Measurements from ENCODE around the gene HORMAD1. TPM values are rescaled to one million over a fixed set of nuclear protein-coding genes. Genes with fewer than 3 reads are reported as not detected.

HORMAD1 gene
- total and polyA plus RNA-seq, 2 experiments from 2014 or later, result not detected

- Histone ChIP-seq H2AFZ (no peak overlapping the region), H3K36me3 (ENCODE audit: insufficient read depth) (no peaks in the 10 kb centered on the region), H3K4me2 (no peak overlapping the region), H3K4me1 (ENCODE audit: insufficient read depth) (no peaks in the 10 kb centered on the region; the same call in 1 of the 2 replicates), H3K27me3 (ENCODE audit: insufficient read depth) (no peaks in the 10 kb centered on the region), H3K4me3 (no peak overlapping the region), H3K79me2 (replicated peaks; ENCODE audit: insufficient read depth) (peaks cover 19% of the 10 kb centered on the region), H3F3A (replicated peaks; ENCODE audit: low read depth) (no peaks in the 10 kb centered on the region), H3K9me2 (ENCODE audit: insufficient read depth) (no peaks in the 10 kb centered on the region), H3K27ac (ENCODE audit: low read depth) (no peak overlapping the region), H4K20me1 (replicated peaks; ENCODE audit: insufficient read depth) (no peaks in the 10 kb centered on the region)
- no peak overlapping the region for H3K4me3 Mint-ChIP-seq
- H3K27me3 Mint-ChIP-seq (ENCODE audit: insufficient read depth, low read depth, poor library complexity), result no peaks in the 10 kb centered on the region
- no peaks in the 10 kb centered on the region for H3K4me1 Mint-ChIP-seq
- H3K9me3 Mint-ChIP-seq, result no peaks in the 10 kb centered on the region
- ATAC-seq (no peak), DNase-seq (ENCODE audit: low spot score) (no peak)
- TF ChIP-seq EZH2phosphoT487 (IDR thresholded peaks at IDR 0.05; ENCODE audit: unreplicated experiment), result no peak
- TF ChIP-seq ZNF114 (CRISPR knock-in tag; IDR thresholded peaks at IDR 0.05), result no peak
- TF ChIP-seq REST (IDR thresholded peaks at IDR 0.05; ENCODE audit: unreplicated experiment), result no peak
- TF ChIP-seq ZNF331 (CRISPR knock-in tag; IDR thresholded peaks at IDR 0.05; ENCODE audit: low read depth), result no peak
- no peak overlapping the region for H3K27ac Mint-ChIP-seq
- peaks cover 22% of the 10 kb centered on the region; the same call in 2 of the 3 replicates for H3K36me3 Mint-ChIP-seq (ENCODE audit: low read depth)
Measured at GRCh38 chr1:150674881-150675280, 45.8 kb downstream of the HORMAD1 start.

- Histone ChIP-seq H2AFZ (no peak overlapping the region), H4K20me1 (replicated peaks; ENCODE audit: insufficient read depth) (no peaks in the 10 kb centered on the region), H3K4me3 (no peak overlapping the region), H3F3A (replicated peaks; ENCODE audit: low read depth) (no peaks in the 10 kb centered on the region; the same call in none of the 2 replicates), H3K9me2 (ENCODE audit: insufficient read depth) (no peaks in the 10 kb centered on the region), H3K27ac (ENCODE audit: low read depth) (peak overlapping the region; percentile 77), H3K27me3 (ENCODE audit: insufficient read depth) (no peaks in the 10 kb centered on the region), H3K4me2 (no peak overlapping the region), H3K79me2 (replicated peaks; ENCODE audit: insufficient read depth) (no peaks in the 10 kb centered on the region), H3K36me3 (ENCODE audit: insufficient read depth) (peaks cover 34% of the 10 kb centered on the region), H3K4me1 (ENCODE audit: insufficient read depth) (no peaks in the 10 kb centered on the region)
- TF ChIP-seq CTCF (conservative IDR thresholded peaks at IDR 0.05; ENCODE audit: low read depth in 2 of 2), result no peak
- TF ChIP-seq EZH2phosphoT487 (IDR thresholded peaks at IDR 0.05; ENCODE audit: unreplicated experiment), result no peak
- no peak for TF ChIP-seq ETS1 (IDR thresholded peaks at IDR 0.05)
- TF ChIP-seq NANOG (IDR thresholded peaks at IDR 0.05; ENCODE audit: borderline replicate concordance), result no peak
- no peak for TF ChIP-seq ZNF331 (CRISPR knock-in tag; IDR thresholded peaks at IDR 0.05; ENCODE audit: low read depth)
- TF ChIP-seq EZH2 (IDR thresholded peaks at IDR 0.05; ENCODE audit: low read depth, unreplicated experiment), result no peak
- peak overlapping the region; percentile 53 for H3K27ac Mint-ChIP-seq
- no peak for DNase-seq (ENCODE audit: low spot score)
- H3K27me3 Mint-ChIP-seq (ENCODE audit: insufficient read depth, low read depth, poor library complexity), result peaks cover 2% of the 10 kb centered on the region
- H3K4me1 Mint-ChIP-seq, result no peaks in the 10 kb centered on the region
- H3K9me3 Mint-ChIP-seq, result peaks cover 4% of the 10 kb centered on the region; the same call in 1 of the 3 replicates
- H3K36me3 Mint-ChIP-seq (ENCODE audit: low read depth), result peaks cover 45% of the 10 kb centered on the region
- no peak overlapping the region for H3K4me3 Mint-ChIP-seq
- ATAC-seq, result no peak
Measured at GRCh38 chr1:150663321-150663720, 57.4 kb downstream of the HORMAD1 start.

Data from GM23338 (cell line).